ENCODE results near the gene RALGPS1. TPM values are rescaled to one million over a fixed set of nuclear protein-coding genes. Genes with fewer than 3 reads are reported as not detected.

RALGPS1 gene
- total RNA-seq, 1 experiment from 2014 or later: 18.6 TPM

- Histone ChIP-seq H3K4ac (ENCODE audit: low read depth, low read length) (no peak overlapping the region), H3K79me2 (ENCODE audit: insufficient read depth, low read length) (no peaks in the 10 kb centered on the region), H3K18ac (ENCODE audit: insufficient read length, low read depth, low read length) (no peak overlapping the region), H3T11ph (ENCODE audit: low read length) (no peak overlapping the region), H2BK15ac (ENCODE audit: low read depth, low read length) (no peak overlapping the region), H2BK20ac (ENCODE audit: low read depth, low read length, poor library complexity, severe bottlenecking) (no peak overlapping the region), H3K79me1 (ENCODE audit: insufficient read depth, low read depth, low read length, poor library complexity, severe bottlenecking) (no peaks in the 10 kb centered on the region), H3K9me3 (ENCODE audit: control insufficient read depth, low read depth, low read length) (no peaks in the 10 kb centered on the region), H2BK12ac (ENCODE audit: insufficient read length, low read depth, low read length) (no peak overlapping the region), H4K5ac (ENCODE audit: insufficient read length, low read depth, low read length) (no peak overlapping the region), H3K23ac (ENCODE audit: insufficient read length, low read depth, low read length) (no peak overlapping the region), H3K14ac (ENCODE audit: insufficient read depth, low read length) (no peak overlapping the region), H3K9ac (ENCODE audit: extremely low read depth, insufficient read length, low read length) (no peak overlapping the region), H2BK5ac (ENCODE audit: insufficient read length, low read length) (no peak overlapping the region), H3K56ac (ENCODE audit: insufficient read length, low read depth, low read length) (no peak overlapping the region), H2AFZ (ENCODE audit: low read length) (no peak overlapping the region), H3K4me2 (ENCODE audit: insufficient read depth, insufficient read length, low read length) (no peak overlapping the region), H4K8ac (replicated peaks; ENCODE audit: insufficient read length, low read depth, low read length) (no peak overlapping the region), H3K27me3 (ENCODE audit: insufficient read depth, low read length) (no peaks in the 10 kb centered on the region), H2BK120ac (ENCODE audit: low read depth, low read length, poor library complexity, severe bottlenecking) (no peak overlapping the region), H3K4me1 (ENCODE audit: insufficient read depth, low read length) (peaks cover 5% of the 10 kb centered on the region), H2AK5ac (ENCODE audit: insufficient read length, low read length) (no peak overlapping the region), H4K20me1 (ENCODE audit: control insufficient read depth, insufficient read depth, insufficient read length) (no peaks in the 10 kb centered on the region), H4K91ac (ENCODE audit: insufficient read length, low read depth, low read length) (no peak overlapping the region), H3K23me2 (ENCODE audit: insufficient read length, low read depth, low read length, poor library complexity, severe bottlenecking) (no peaks in the 10 kb centered on the region), H3K27ac (ENCODE audit: insufficient read length, low read depth, low read length) (no peak overlapping the region)
- no peak for DNase-seq
- H3K27ac Mint-ChIP-seq: no peak overlapping the region
- peaks cover 12 to 16% of the 10 kb centered on the region in 2 experiments for H3K4me1 Mint-ChIP-seq
- no peak for TF ChIP-seq CTCF (conservative IDR thresholded peaks at IDR 0.05)
- peaks cover 1 to 6% of the 10 kb centered on the region in 2 experiments for H3K9me3 Mint-ChIP-seq
- no peaks in the 10 kb centered on the region for H3K27me3 Mint-ChIP-seq (ENCODE audit: low read depth)
- peaks cover 2 to 14% (median 4%) of the 10 kb centered on the region in 3 experiments for H3K36me3 Mint-ChIP-seq (ENCODE audit: insufficient read depth in 1 of 3, low read depth in 3 of 3)
- no CpG with 5 or more reads among the region's 2 CpGs for WGBS (ENCODE audit: extremely low coverage, insufficient read length, low lambda C conversion rate)
- H3K4me3 Mint-ChIP-seq: no peak overlapping the region
These were observed 152.2 kb downstream of the RALGPS1 start for GRCh38 chr9:127066851-127067136.

Measured in H9 (cell line).